B cell (primary cell): ENCODE data around the gene PRAMEF1.

Experiments
- EZH2 ChIP-seq: IDR thresholded peaks from 2 replicates; pipeline ENCODE4 v1.6.1; 2012; ENCODE audit warnings: borderline replicate concordance, low read depth, mild to moderate bottlenecking, moderate library complexity, low read length; ENCODE audit not compliant: insufficient read depth, poor library complexity, severe bottlenecking
- TF ChIP-seq, protein P1 (sequence below): fragments of 200-600 bp; IDR thresholded peaks from one replicate; pipeline ENCODE4 v1.8.0; 2022; ENCODE audit warnings: antibody characterized with exemption, mild to moderate bottlenecking

- TF ChIP-seq, protein P1, sequence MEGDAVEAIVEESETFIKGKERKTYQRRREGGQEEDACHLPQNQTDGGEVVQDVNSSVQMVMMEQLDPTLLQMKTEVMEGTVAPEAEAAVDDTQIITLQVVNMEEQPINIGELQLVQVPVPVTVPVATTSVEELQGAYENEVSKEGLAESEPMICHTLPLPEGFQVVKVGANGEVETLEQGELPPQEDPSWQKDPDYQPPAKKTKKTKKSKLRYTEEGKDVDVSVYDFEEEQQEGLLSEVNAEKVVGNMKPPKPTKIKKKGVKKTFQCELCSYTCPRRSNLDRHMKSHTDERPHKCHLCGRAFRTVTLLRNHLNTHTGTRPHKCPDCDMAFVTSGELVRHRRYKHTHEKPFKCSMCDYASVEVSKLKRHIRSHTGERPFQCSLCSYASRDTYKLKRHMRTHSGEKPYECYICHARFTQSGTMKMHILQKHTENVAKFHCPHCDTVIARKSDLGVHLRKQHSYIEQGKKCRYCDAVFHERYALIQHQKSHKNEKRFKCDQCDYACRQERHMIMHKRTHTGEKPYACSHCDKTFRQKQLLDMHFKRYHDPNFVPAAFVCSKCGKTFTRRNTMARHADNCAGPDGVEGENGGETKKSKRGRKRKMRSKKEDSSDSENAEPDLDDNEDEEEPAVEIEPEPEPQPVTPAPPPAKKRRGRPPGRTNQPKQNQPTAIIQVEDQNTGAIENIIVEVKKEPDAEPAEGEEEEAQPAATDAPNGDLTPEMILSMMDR: no peak
- no peak for TF ChIP-seq EZH2
Observed at GRCh38 chr1:12776801-12777557, 14.2 kb upstream of the PRAMEF1 start.
